ENCODE data around the gene SNRNP25. TPM values are rescaled to one million over a fixed set of nuclear protein-coding genes. Genes with fewer than 3 reads are reported as not detected.

Gene SNRNP25
- total RNA-seq, 1 experiment from 2014 or later = 37.0 TPM

- H3K4me3 ChIP-seq = no peak overlapping the region
- no peaks in the 10 kb centered on the region for H3K9me3 ChIP-seq (replicated peaks)
- H3K36me3 ChIP-seq = peaks cover 75% of the 10 kb centered on the region
- no peaks in the 10 kb centered on the region for H3K27me3 ChIP-seq (replicated peaks)
- H3K4me1 ChIP-seq (replicated peaks) = no peaks in the 10 kb centered on the region
- no peak for DNase-seq (ENCODE audit: low read depth in 1 of 2, low spot score in 2 of 2)
- no peak overlapping the region for H3K27ac ChIP-seq
Measured at GRCh38 chr16:63466-63865, 9.8 kb downstream of the SNRNP25 start.

GRCh38 chr16:63998-64913 is 10.6 kb downstream of the SNRNP25 start:
- no peak overlapping the region for H3K27ac ChIP-seq
- H3K4me3 ChIP-seq = no peak overlapping the region
- no peaks in the 10 kb centered on the region for H3K27me3 ChIP-seq (replicated peaks)
- H3K4me1 ChIP-seq (replicated peaks) = no peaks in the 10 kb centered on the region
- no peaks in the 10 kb centered on the region for H3K9me3 ChIP-seq (replicated peaks)
- peaks cover 67% of the 10 kb centered on the region for H3K36me3 ChIP-seq
- no peak for DNase-seq (ENCODE audit: low read depth in 1 of 2, low spot score in 2 of 2)

- Histone ChIP-seq H3K27ac (no peak overlapping the region), H3K27me3 (replicated peaks) (no peaks in the 10 kb centered on the region), H3K9me3 (replicated peaks) (no peaks in the 10 kb centered on the region), H3K36me3 (peaks cover 61% of the 10 kb centered on the region), H3K4me3 (no peak overlapping the region), H3K4me1 (replicated peaks) (peaks cover under 1% of the 10 kb centered on the region; the same call in 1 of the 2 replicates)
- DNase-seq (ENCODE audit: low read depth in 1 of 2, low spot score in 2 of 2) = no peak
Measured at GRCh38 chr16:64914-65255, 11.3 kb downstream of the SNRNP25 start.

GRCh38 chr16:65745-66144 is 12.1 kb downstream of the SNRNP25 start:
- Histone ChIP-seq H3K27ac (no peak overlapping the region), H3K36me3 (peaks cover 58% of the 10 kb centered on the region), H3K4me1 (replicated peaks) (peaks cover 9% of the 10 kb centered on the region), H3K27me3 (replicated peaks) (no peaks in the 10 kb centered on the region), H3K4me3 (no peak overlapping the region), H3K9me3 (replicated peaks) (no peaks in the 10 kb centered on the region)
- DNase-seq (ENCODE audit: low read depth in 1 of 2, low spot score in 2 of 2) = peak; percentile 60 to 84

- DNase-seq (ENCODE audit: low read depth in 1 of 2, low spot score in 2 of 2) = no peak
- Histone ChIP-seq H3K27me3 (replicated peaks) (no peaks in the 10 kb centered on the region), H3K4me1 (replicated peaks) (peaks cover 15% of the 10 kb centered on the region), H3K9me3 (replicated peaks) (no peaks in the 10 kb centered on the region), H3K27ac (no peak overlapping the region), H3K4me3 (no peak overlapping the region), H3K36me3 (peaks cover 58% of the 10 kb centered on the region)
Measured at GRCh38 chr16:66309-67182, 12.9 kb downstream of the SNRNP25 start.

DNA sequence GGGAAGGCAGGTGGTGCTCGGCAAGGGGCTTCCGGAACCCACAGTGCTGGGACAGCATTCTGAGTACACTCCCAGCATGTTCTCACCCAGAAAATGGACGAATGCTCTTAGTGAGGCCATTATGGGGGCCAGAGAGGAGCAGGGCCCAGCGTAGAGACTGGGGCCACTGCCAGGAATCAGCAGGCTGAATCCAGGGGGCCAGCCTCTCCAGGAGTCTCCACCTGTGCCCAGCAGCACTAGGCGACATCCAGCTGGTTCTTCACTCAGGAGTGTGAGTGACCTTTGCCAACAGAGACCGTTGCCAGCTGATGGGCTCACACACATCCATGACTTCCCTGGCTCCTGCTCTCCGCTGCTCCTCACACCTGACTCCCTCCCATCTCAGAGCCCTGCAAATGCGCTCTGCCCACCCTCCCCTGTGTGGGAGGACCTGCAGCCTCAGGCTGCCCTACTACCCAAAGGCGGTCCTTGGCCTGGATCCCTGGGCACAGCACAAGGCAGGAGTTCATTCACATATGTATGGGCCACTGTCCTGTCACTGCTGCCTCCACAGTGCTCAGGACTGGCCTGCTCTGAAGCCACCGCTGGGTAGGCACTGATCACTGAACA is 13.7 kb downstream of the SNRNP25 start:
- H3K36me3 ChIP-seq = peaks cover 50% of the 10 kb centered on the region
- H3K27ac ChIP-seq = no peak overlapping the region
- peaks cover 15% of the 10 kb centered on the region for H3K4me1 ChIP-seq (replicated peaks)
- H3K4me3 ChIP-seq = no peak overlapping the region
- H3K9me3 ChIP-seq (replicated peaks) = no peaks in the 10 kb centered on the region
- no peaks in the 10 kb centered on the region for H3K27me3 ChIP-seq (replicated peaks)
- no peak for DNase-seq (ENCODE audit: low read depth in 1 of 2, low spot score in 2 of 2)

DNA sequence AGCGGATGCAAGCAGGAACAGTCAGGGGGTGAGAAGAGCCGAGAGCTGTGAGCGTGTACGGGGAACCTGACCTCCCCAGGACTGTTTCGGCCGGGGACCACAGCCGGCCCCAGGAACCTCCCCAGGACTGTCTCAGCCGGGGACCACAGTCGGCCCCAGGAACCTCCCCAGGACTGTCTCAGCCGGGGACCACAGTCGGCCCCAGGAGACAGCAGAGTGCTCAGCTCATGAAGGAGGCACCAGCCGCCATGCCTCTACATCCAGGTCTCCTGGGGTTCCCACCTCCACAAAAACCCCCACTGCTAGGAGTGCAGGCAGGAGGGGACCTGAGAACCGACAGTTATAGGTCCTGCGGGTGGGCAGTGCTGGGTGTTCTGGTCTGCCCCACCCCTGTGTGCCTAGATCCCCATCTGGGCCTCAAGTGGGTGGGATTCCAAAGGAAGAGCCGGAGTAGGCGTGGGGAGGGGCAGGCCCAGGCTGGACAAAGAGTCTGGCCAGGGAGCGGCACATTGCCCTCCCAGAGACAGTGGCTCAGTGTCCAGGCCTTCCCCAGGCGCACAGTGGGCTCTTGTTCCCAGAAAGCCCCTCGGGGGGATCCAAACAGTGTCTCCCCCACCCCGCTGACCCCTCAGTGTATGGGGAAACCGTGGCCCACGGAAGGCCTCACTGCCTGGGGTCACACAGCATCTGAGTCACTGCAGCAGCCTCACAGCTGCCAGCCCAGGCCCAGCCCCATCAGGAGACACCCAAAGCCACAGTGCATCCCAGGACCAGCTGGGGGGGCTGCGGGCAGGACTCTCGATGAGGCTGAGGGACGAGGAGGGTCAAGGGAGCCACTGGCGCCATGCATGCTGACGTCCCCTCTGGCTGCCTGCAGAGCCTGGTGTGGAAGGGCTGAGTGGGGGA is 14.5 kb downstream of the SNRNP25 start:
- H3K27ac ChIP-seq = no peak overlapping the region

DNA sequence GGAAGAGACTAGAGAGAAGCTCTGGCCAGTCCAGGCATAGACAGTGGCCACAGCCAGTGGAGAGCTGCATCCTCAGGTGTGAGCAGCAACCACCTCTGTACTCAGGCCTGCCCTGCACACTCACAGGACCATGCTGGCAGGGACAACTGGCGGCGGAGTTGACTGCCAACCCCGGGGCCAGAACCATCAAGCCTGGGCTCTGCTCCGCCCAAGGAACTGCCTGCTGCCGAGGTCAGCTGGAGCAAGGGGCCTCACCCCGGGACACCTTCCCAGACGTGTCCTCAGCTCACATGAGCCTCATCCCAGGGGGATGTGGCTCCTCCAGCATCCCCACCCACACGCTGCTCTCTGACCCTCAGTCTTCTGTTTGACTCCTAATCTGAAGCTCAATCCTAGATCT is 15.6 kb downstream of the SNRNP25 start:
- H3K4me3 ChIP-seq = no peak overlapping the region
- no peak overlapping the region for H3K27ac ChIP-seq
- no peak for DNase-seq (ENCODE audit: low read depth in 1 of 2, low spot score in 2 of 2)
- H3K36me3 ChIP-seq = peaks cover 31% of the 10 kb centered on the region
- no peaks in the 10 kb centered on the region for H3K9me3 ChIP-seq (replicated peaks)
- H3K27me3 ChIP-seq (replicated peaks) = no peaks in the 10 kb centered on the region
- peaks cover 33% of the 10 kb centered on the region for H3K4me1 ChIP-seq (replicated peaks)

More for the DNA sequence above, 14.5 kb downstream of the SNRNP25 start:
- Histone ChIP-seq H3K4me3 (no peak overlapping the region), H3K9me3 (replicated peaks) (no peaks in the 10 kb centered on the region), H3K36me3 (peaks cover 42% of the 10 kb centered on the region), H3K27me3 (replicated peaks) (no peaks in the 10 kb centered on the region), H3K4me1 (replicated peaks) (peaks cover 22% of the 10 kb centered on the region)
- no peak for DNase-seq (ENCODE audit: low read depth in 1 of 2, low spot score in 2 of 2)

GRCh38 chr16:71210-71539 is 17.5 kb downstream of the SNRNP25 start:
- DNase-seq (ENCODE audit: low read depth in 1 of 2, low spot score in 2 of 2) = no peak
- Histone ChIP-seq H3K9me3 (replicated peaks) (no peaks in the 10 kb centered on the region), H3K36me3 (peaks cover 15% of the 10 kb centered on the region), H3K27ac (peak overlapping the region; percentile 77), H3K4me3 (peak overlapping the region; percentile 70), H3K4me1 (replicated peaks) (peaks cover 49% of the 10 kb centered on the region), H3K27me3 (replicated peaks) (no peaks in the 10 kb centered on the region)

DNA sequence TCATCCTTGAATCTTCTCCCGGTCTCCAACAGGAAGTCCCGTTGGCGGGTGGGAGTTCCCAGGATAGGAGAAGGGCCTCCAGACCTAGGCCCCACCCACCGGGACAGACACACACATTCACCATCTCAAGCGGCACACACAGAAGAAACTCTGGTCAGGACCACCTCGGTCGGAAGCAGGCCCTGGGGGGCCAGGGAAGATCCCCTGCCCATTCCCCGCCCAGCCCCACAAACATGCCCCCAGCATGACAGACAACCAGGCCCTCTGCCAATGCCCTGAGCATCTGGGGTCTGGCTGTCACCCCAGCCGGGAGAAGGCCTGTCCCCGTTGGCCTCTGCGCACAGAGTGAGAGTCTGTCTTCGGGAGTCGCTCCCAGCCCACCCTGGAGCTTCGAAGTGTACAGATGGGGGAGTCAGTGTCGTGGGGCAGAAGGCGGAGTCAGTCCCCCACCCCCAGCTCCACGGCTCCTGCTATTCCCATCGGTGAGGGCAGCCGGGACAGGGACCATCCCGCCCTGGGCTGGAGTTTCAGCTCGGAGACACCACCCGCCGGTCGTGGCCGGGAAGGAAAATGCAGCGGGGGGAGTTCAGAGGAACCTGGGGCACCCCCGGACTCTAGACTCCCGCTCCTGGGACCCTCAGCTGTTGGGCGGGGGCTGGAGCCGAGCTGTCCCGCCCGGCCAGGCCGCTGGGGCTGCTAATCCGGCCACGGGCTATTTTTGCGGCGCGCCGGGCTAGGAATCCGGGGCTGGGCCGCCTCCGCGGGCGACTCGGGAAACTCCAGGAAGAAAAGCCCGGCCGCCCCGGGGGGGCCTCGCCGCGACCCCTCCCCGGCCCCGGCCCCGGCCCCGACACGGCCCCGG is 18.1 kb downstream of the SNRNP25 start:
- peaks cover 55% of the 10 kb centered on the region for H3K4me1 ChIP-seq (replicated peaks)
- peaks cover 11% of the 10 kb centered on the region for H3K36me3 ChIP-seq
- H3K9me3 ChIP-seq (replicated peaks) = no peaks in the 10 kb centered on the region
- peak overlapping the region; percentile 77 for H3K27ac ChIP-seq
- H3K4me3 ChIP-seq = peak overlapping the region; percentile 70
- DNase-seq (ENCODE audit: low read depth in 1 of 2, low spot score in 2 of 2) = peak; percentile 79 to 91
- H3K27me3 ChIP-seq (replicated peaks) = no peaks in the 10 kb centered on the region

GRCh38 chr16:72561-73548 is 19.2 kb downstream of the SNRNP25 start, which contains the start of gene RHBDF1:
TSS of gene RHBDF1 (minus strand) at chr16:72631. CDS start at chr16:65015, 7,616 bp downstream.
- H3K36me3 ChIP-seq = peaks cover 12% of the 10 kb centered on the region
- no peaks in the 10 kb centered on the region for H3K9me3 ChIP-seq (replicated peaks)
- H3K27me3 ChIP-seq (replicated peaks) = no peaks in the 10 kb centered on the region
- DNase-seq (ENCODE audit: low read depth in 1 of 2, low spot score in 2 of 2) = peak; percentile 53 to 70
- peak within 1 kb of the TSS; percentile 70 for H3K4me3 ChIP-seq
- peak within 1 kb of the TSS; percentile 86 for H3K27ac ChIP-seq
- H3K4me1 ChIP-seq (replicated peaks) = peaks cover 66% of the 10 kb centered on the region

Data from SJSA1 (cell line).